HPDE6-E6E7 (cell line): ENCODE results near the gene CEND1.
A peak's percentile ranks its signal among the peaks of the same experiment; 100 is the strongest.

Source experiments
- DNase-seq: peaks from one replicate; pipeline ENCODE4 v3.0.0; 2011; ENCODE audit warnings: missing footprints; ENCODE audit errors: extremely low spot score

The CEND1 gene

GRCh38 chr11:777288-778255 is 12.3 kb downstream of the CEND1 start, which contains the start of gene GATD1:
TSS of gene GATD1 (minus strand) at chr11:777487. CDS start at chr11:777462, 25 bp downstream.
- peak; percentile 91 for DNase-seq

- no peak for DNase-seq
Observed at GRCh38 chr11:776561-777287, 13.2 kb downstream of the CEND1 start.

- DNase-seq = no peak
Observed at GRCh38 chr11:776263-776560, 13.7 kb downstream of the CEND1 start.

- peak; percentile 71 for DNase-seq
Observed at GRCh38 chr11:774873-775592, 14.9 kb downstream of the CEND1 start.

GRCh38 chr11:773830-774229 is 16.1 kb downstream of the CEND1 start:
- DNase-seq = no peak

GRCh38 chr11:773425-773824 is 16.5 kb downstream of the CEND1 start:
- no peak for DNase-seq

- DNase-seq = no peak
Observed at GRCh38 chr11:772429-773390, 17.2 kb downstream of the CEND1 start.

- no peak for DNase-seq
Observed at GRCh38 chr11:771617-772204, 18.2 kb downstream of the CEND1 start.

GRCh38 chr11:770642-771616 is 19.0 kb downstream of the CEND1 start:
- no peak for DNase-seq

- DNase-seq = no peak
Observed at GRCh38 chr11:769887-770641, 19.8 kb downstream of the CEND1 start.

GRCh38 chr11:767238-767637 is 22.7 kb downstream of the CEND1 start:
- no peak for DNase-seq

GRCh38 chr11:766936-767210 is 23.0 kb downstream of the CEND1 start:
- no peak for DNase-seq

GRCh38 chr11:766106-766935 is 23.6 kb downstream of the CEND1 start:
- no peak for DNase-seq

- no peak for DNase-seq
Observed at GRCh38 chr11:765802-766091, 24.1 kb downstream of the CEND1 start.

GRCh38 chr11:765025-765801 is 24.7 kb downstream of the CEND1 start:
- DNase-seq = no peak

GRCh38 chr11:764322-765024 is 25.4 kb downstream of the CEND1 start:
- no peak for DNase-seq
